IPS-NIHi11 (cell line): Measurements from ENCODE around the gene SUSD3.

Experiments used
- DNase-seq: peaks from one replicate; pipeline ENCODE4 v3.0.0; 2012; ENCODE audit warnings: mixed read lengths, low spot score

Gene SUSD3

GRCh38 chr9:93053781-93054331, 4.6 kb upstream of the SUSD3 start:
- DNase-seq, result no peak

DNA sequence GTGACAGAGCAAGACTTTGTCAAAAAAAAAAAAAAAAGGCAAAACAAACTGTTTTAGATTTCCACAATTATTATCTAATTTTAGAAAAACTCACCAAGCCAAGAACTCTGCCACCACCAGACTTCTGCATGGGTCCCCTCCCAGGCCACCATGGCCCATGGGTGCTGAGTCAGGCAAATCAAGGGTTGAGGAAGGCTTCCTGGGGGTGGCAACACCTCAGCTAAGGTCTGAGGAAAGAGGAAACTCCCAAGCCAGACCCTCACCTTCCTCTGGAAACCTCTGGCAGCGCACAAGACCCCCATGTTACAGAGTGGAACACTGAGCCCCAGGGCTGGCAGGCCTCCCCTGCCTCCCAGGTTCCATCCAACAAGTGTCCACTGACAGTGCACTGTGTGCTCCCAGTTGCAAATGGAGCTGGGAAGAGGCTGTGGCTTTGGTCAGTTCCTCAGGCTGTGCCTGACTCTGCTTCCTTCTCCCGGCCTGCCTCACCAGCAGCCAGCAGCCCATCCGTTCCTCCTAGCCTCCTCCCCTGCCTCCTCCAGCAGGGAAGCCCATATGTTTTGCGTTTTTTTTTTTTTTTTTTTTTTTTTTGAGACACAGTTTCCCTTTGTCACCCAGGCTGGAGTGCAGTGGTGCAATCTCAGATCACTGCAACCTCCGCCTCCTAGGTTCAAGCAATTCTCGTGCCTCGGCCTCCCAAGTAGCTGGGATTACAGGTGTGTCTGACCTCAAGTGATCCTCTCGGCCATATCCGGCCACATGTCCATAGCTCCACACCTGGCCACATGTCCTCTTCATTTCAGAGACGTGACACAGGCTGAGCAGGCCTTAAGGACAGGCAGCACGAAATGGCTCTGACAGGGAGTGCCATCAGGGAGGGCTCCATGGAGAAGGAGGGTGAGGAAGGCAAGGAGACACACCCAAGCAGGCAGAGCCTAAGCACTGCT, 3.5 kb upstream of the SUSD3 start:
- DNase-seq, result no peak

DNA sequence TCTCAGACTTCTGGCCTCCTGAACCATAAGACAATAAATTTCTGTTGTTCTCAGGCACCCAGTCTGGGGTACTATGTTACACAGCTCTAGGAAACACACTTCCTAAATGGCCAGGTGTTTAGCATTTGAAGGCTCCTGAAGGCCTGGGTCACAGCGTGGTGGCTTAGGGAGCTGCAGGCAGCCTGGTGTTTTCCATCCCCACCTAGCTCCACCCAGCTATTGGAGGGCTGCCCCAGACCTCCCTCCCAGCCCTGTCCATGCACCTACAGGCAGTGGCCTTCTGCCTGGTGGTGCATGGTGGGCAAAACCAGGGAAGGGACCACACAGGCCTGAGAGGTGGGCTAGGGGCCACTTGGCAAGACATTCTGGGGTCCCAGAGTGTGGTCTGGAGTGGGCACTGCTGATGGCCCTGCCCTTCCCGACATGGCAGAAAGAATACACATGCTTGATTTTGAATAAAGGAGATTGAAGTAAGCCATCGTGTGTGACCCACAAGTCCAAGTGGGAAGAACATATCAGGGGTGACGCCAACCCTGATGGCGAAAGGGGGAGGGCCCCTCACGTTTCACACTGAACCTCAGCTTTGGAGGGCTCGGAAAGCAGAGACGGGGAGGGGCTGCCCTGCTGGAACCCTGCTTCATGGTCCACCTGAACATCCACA, 1.3 kb upstream of the SUSD3 start:
- no peak for DNase-seq

- no peak for DNase-seq
These were observed 672 bp upstream of the SUSD3 start for GRCh38 chr9:93057703-93058354.

GRCh38 chr9:93059011-93059714, 662 bp downstream of the SUSD3 start:
- no peak for DNase-seq

GRCh38 chr9:93059715-93060578, 1.4 kb downstream of the SUSD3 start:
- no peak for DNase-seq

- DNase-seq, result no peak
These were observed 2.3 kb downstream of the SUSD3 start for GRCh38 chr9:93060746-93061259.

DNA sequence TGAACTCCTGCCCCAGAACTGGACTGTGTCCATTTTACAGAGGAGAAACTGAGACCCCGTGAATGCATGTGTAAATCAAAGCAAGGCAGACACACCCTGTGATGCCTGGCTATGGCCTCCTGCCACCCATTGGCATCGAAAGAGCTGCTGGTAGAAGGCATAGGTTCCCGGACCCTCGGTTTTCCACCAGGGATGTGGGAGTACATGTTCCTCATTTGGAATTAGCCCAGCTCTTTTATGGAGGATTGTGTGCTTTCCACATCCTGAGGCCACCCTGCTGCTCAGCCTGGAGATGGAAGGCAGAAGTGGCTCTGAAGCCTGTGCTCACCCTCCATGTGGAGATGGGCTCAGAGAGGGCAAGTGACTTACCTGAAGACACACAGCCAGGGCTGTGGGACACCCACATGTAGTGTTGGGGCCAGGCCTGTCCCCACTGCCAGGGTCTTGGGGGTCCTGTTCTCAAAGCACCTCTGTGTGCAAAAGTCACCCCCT, 2.8 kb downstream of the SUSD3 start:
- no peak for DNase-seq

GRCh38 chr9:93061791-93062763, 3.6 kb downstream of the SUSD3 start:
- DNase-seq, result peak; percentile 54

GRCh38 chr9:93064392-93065134, 6.1 kb downstream of the SUSD3 start:
- DNase-seq, result no peak

- no peak for DNase-seq
These were observed 6.7 kb downstream of the SUSD3 start for GRCh38 chr9:93065135-93065720.

DNA sequence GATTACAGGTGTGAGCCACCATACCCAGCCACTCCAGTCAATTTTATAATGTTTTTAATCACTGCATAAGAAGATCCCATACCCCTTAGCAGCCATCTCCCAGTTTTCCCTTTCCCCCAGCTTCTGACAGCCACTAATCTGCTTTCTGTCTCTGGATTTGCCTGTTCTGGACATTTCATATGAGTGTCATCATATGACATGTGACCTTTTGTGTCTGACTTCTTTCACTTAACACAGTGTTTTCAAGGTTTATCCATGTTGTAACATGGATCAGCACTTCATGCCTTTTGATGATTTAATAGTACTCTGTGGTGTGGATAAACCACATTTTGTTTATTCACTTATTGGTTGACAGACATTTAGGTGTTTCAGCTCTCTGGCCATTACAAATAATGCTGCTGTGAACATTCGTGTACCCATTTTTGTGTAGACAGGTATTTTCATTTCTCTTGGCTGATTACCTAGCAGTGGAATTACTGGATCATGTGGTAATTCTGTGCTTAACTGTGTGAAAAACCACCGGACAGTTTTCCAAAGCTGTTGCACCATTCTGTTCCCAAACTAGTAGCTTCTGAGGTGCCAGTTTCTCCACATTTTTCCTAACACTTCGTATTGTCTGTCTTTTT, 8.6 kb downstream of the SUSD3 start:
- DNase-seq, result no peak

DNA sequence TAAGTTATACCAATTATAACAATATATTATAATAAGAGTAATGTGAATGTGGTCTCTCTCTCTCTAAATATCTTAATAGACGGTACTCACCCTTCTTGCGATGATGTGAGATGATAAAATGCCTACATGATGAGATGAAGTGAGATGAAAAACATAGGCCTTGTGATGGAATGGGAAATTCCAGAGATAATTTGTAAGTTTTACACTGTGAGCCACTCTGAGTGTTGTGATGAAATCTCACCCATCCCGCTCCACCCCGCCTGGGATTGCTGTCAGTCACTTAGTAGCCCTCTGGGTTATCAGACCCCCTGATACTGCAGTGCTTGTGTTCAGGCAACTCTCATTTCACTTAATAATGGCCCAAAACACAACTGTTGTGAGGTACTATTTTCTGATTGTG, 10.5 kb downstream of the SUSD3 start:
- DNase-seq, result no peak

DNA sequence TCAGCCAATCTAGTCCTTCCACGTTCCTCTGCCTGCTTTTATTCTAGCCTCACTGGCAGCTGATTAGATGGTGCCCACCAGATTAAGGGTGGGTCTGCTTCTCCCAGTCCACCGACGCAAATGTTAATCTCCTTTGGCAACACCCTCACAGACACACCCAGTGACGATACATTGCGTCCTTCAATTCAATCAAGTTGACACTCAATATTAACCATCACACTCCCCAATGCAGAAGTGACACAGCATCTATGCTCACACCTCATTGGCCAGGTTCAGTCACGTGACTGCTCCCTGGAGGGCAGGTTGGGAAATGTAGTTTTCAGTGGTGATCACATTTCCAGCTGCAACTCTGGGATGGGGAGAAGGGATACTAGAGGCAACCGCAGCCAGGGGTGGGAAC, 13.0 kb downstream of the SUSD3 start:
- peak; percentile 77 for DNase-seq

GRCh38 chr9:93072383-93072795, 13.9 kb downstream of the SUSD3 start:
- DNase-seq, result no peak

DNA sequence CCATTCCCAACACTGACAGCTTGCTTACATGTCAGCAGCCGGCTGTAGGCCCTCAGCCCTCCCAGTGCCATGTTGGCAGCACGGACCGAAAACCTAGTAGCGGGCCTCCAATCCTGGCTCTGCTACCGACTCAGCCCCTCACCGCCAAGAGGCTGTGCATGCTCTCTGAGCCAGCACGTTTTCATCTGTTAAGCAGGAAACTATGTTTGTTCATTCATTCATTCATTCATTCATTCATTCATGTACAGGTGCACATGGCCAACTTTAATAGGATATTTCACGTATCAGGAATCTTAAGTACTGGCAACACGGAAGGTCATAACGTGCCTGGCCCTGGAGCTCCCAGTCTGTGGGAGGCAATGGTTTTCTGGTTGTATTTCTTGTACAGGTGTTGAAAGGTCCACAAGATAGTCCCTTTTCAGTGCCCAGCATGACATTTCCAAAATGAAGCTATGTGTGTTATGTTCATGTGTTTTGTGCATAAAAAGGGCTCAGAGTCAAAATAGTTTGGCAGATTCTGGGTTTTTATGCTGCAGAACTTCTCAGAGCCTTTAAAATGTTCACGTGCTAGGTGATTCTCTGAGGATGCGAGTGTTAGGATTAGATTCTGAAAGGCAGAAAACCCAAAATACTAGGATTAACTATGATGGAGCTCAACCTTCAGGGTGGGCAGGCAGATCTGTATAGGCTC, 17.7 kb downstream of the SUSD3 start:
- DNase-seq, result no peak

DNA sequence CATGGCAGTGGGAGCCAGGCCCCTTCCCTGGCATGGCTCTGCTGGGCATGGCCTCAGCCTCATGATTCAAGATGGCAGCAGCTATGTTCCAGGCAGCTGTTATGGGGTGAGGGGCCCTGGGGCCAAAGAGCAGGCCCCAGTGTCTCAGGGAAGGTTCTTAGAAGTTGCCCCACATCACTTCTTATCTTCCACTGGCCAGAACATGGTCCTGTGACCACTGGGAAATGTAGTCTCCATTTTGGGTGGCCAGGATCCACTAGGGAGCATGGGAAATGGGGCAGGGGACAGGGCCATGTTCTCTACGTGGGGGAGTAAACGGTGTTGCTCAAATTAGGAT, 18.3 kb downstream of the SUSD3 start:
- no peak for DNase-seq
